Inflammatory macrophage (primary cell): Measurements from ENCODE around the gene WIZ.
"Not testable (repeated sequence)": the region's sequence is repeated elsewhere in the genome, so short reads cannot be mapped to it uniquely, and the experiment has no call there.

Source experiments
- DNase-seq, 2 donors: peaks; one replicate each; pipeline ENCODE4 v3.0.0-alpha.2; 2020 to 2022

The WIZ gene

DNA sequence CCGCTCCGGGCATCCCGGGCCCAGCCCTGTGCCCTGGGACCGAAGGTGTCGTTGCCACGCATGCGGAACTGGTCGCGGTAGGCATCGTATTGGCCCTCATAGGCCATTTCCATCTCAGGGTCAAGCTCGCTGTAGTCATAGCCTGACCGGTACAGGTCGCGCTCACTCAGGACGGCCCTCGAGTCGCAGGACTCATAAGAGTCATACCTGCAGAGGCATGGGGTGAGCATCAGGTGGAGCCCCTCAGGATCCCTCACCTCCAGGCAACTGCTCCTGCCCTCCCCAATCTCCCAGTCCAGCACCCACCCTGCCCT is 48.4 kb downstream of the WIZ start:
- DNase-seq: no peak

DNA sequence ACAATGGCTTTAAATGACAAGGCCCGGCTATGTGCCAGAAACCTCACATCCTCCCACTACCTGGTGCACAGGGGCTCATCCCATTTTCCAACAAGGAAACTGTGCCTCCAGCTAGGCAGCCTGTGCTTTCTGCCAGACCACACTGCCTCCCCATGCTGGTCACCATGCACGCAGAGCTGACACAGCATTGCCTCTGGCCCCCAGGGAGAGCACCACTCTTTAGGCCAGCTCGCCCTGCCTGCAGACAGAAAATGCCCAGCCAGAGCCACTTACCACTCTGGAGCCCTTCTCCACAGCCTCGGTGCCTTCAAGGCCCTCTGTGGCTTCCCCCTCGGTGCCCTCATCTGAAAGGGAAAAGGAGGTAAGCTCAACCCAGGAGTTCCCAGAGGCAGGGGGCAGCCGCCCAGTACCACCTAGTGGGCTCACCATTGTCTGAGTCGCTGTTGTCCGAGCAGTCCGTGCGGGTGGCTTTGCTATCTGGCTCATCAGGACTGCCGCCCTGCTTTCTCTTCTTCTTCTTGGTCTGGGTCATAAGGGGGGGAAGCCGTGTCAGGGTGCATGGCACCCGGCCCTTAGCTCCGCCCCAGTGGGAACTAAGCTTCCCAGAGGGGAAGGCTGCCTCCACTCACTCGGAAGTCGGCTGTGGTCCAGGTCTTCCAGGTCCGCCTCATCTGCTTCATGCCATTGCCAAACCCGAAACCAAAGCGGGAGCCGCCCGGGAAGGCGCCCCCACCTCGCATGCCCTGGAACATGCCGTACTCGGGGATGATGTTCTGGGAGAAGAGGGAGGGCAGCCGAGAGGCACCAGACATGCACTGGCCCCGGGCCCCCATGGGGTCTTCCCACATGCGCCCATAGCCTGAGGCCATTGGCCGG is 49.0 kb downstream of the WIZ start:
- no peak for DNase-seq

DNA sequence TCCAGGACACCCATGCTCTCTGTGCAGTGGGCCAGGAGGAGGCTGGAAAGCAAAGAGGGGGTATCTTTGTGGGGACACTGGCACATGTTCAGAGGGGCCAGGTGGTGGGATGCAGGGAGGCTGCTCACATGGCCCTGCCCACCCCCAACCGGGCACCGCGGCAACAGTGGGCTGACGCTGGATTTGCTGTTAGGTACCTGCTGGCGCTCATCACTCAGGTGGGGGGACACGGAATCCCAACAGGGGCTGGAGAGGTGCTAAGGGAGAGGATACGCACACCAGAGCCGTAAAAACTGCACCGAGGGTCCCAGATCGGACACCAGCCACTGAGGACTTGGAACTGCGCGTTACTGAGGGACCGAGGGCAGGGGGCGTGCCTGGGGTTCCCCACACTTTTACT is 50.1 kb downstream of the WIZ start:
- no peak for DNase-seq

DNA sequence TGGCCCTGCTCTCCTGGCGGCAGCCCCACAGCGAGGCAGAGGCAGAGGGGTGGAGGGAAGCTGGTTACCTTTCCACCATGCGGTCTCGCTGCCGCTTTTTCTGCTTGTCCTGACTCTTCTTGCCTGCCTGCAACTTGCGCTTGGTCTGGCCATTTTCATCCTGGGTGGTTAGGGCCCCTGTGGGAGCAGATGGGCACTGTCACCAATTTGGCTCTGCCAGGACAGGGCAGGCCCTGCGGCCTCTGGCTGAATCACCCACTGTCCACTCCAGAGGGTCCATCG is 50.6 kb downstream of the WIZ start:
- DNase-seq: no peak

DNA sequence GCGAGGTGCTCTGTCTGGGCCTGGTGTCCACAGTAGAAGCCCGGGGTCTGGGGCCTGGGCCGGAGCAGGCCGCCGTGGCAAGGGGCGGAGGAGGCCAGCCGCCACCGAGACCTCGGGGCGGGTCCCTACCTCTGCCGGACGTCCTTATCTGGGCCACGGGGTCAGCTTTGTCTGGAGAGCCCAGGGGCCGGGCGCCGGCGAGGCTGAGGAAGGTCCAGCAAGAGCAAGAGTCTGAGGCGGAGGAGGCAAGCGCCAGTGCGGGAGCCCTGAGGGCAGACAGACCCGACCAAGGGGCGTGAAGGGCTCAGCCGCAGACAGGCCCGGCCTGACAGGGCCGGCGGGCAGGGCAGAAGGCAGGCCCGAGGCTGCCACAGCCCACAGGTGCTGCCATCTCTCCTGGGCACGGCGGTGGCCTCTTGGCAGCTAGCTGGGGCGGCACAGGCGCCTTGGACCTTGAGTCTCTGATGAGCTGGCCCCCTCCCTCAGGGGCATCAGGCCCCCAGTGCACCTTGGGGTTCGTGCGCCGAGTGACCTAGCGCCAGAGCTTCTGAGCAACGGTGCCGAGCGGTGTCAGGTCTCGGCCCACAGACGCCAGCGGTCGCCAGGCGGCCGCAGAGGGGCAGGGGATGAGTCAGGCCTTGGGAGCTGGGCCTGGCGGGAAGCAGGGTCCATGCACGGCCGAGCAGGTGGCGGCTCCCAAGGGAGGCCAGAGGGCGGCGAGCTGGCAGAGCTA is 51.1 kb downstream of the WIZ start:
- DNase-seq: no peak

DNA sequence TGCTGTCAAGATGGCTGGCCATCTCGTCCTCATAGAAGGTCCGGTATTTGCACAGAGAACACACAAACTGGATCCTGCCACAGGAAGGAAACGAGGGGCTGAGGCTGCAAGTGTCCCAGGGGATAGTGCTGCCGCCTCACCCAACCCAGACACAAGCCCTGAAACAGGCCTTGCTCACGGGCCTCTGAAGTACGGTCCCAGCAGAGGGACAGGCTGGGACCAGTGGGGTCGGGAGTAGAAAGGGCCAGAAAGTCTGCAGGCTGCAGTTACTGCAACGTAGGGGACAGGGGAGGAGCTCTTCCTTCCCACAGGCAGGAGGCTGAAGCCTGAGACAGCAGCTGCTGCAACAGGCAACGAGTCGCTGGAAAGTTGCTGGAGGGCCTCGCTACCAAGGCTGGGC is 52.0 kb downstream of the WIZ start:
- no peak for DNase-seq

DNA sequence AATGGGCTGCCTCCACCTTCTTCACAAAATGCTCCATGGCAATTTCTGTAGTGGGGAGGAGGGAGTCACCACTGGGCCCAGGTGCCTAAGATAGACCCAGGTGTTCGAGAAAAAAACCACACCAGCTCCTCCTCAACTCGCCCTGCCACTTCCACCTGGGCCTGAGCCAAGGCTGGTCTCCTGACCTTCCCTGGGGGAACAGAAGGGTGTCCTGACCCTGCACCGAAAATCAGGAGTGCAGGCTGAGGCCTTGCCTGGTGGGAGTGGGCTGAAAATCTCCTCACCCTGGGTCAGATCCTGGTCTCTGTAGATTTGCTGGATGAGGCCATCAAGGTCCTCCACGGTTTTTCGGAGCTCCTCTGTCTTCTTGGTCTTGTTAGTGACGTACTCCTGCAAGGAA is 52.5 kb downstream of the WIZ start:
- no peak for DNase-seq

DNA sequence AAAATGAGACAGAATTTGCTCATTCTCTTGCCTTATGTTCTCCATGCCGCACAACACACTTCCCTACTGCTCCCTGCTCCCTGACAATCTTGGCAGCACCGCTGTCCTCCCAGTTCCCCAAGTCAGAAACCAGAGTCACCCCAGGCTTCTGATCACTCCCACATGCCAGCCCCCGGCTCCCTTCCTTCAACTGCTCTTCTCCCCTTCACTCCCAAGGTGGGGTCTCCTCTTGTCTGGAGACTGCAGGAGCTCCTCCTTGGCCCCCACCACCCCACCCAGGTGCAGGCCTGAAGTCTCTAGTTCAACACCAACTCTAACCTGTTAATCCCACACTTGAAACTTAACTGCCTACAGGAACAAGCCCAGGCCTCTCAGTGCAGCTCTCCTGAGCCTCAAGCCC is 53.3 kb downstream of the WIZ start:
- DNase-seq: no peak

DNA sequence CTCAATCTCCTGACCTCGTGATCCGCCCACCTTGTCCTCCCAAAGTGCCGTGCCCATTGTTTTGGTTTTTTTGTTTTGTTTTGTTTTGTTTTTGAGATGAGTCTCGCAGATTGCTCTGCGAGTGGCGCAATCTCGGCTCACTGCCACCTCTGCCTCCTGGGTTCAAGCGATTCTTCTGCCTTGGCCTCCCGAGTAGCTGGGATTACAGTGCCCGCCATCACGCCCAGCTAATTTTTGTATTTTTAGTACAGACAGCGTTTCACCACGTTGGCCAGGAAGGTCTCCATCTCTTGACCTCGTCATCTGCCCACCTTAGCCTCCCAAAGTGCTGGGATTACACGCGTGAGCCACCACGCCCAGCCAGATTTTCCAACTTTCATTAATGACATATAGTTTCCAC is 54.5 kb downstream of the WIZ start:
- not testable (repeated sequence) for DNase-seq

DNA sequence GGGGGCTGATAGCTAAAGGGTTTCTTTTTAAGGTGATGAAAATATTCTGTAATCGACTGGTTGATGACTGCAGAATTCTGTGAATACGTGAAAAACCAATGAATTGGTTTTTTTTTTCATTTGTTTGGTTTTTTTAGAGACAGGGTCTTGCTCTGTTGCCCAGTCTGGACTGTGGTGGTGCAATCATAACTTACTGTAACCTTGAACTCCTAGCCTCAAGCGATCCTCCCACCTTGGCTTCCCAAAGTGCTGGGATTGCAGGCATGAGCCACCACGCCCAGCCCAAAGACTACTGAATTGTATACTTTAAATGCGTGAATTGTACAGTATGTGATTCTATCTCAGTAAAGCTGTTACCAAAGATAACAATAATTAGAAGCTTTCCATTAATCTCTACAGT is 55.3 kb downstream of the WIZ start:
- no peak for DNase-seq

DNA sequence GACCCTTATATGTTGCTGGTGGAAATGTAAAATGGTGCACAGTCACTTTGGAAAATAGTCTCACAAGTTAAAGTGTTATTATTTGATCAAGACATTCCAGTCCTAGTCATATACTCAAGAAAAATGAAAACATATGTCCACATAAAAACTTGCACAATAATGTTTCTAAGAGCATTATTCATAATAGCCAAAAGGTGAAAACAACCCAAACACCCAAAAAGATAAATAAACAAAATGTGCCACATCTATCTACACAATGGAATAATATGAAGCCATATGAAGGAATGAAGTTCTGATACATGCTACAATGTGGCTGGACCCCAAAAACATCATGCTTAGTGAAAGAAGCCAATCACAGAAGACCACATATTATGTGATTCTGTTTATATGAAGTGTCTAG is 55.8 kb downstream of the WIZ start:
- no peak for DNase-seq

DNA sequence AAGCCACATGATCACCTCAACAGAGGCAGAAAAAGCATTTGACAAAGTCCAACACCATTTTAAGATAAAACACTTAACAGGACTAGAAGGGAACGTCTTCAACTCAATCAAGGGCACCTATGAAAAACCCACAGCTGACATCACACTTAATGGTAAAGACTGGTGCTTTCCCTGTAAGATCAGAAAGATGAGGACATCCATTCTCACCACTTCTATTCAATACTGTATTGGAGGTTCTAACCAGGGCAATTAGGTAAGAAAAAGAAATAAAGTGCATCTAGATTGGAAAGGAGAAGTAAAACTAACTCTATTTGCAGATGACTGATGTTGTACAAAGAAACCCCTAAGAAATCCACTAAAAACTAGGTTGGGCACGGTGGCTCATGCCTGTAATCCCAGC is 58.9 kb downstream of the WIZ start:
- no peak for DNase-seq

DNA sequence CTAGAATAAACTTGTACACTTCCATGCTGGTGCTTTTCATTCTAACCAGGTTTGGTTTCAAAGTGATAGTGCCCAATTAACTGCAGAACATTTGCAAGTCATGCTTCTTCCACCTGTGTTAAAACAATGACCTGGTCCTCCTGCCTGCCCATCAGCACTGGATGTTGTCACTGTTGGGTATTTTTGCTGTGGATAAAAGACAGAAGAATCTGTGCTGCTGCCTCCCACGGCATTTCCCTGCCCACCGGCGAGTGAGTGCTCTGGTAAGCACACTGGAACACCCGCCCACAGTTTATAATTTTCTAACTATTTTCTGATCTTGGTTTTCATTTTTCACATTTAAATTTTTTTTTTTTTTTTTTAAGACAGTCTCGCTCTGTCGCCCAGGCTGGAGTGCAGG is 67.9 kb downstream of the WIZ start:
- DNase-seq: no peak

DNA sequence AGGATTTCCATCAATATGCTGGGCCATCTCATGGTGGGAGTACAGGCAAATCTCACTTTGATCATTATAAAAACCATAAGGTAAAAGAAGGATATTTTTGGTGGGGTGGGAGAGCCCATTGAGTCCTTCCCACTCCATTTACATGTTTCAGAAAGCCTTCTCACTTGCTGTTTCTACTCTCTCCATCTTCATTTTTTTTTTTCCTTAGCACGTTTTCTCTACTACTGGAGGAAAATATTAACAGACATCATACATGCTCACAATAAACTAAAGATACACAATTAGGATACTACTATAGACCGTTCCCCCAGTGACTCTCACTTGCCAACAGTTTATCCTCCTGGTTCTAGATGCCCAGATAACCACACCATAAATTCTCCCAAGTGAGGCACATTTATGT is 68.3 kb downstream of the WIZ start:
- no peak for DNase-seq

DNA sequence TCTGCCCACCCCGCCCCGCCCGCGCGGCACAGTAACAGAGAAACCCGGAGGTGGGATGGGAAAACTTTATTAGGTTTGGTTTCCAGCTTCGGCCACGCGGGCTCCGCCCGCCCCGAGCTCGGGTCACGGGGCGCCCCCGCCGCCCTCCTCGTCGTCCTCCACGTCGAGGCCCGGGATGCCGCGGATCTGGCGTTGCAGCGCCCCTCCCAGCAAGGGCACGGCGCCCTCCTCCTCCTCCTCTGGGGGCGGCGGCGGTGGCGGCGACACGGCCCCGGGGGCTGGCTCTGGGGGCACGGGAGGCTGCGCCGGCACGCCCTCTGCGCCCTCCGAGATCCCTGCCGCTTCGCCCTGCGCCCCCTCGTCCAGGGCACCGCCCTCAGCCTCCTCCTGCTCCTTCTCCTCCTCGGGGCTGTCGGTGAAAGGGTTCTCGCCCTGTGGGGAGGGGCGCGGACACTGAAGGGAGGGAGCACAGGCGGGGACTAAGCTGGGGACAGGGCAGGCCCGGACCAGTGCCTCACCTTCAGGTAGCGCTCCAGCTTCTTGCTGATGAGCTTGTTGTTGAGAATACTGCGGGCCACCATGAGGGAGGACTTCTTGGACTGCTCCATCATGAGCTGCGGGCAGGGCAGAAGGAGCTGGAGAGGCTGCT is 69.6 kb downstream of the WIZ start:
- peak in 1 of 2 donors; percentile 22 for DNase-seq

DNA sequence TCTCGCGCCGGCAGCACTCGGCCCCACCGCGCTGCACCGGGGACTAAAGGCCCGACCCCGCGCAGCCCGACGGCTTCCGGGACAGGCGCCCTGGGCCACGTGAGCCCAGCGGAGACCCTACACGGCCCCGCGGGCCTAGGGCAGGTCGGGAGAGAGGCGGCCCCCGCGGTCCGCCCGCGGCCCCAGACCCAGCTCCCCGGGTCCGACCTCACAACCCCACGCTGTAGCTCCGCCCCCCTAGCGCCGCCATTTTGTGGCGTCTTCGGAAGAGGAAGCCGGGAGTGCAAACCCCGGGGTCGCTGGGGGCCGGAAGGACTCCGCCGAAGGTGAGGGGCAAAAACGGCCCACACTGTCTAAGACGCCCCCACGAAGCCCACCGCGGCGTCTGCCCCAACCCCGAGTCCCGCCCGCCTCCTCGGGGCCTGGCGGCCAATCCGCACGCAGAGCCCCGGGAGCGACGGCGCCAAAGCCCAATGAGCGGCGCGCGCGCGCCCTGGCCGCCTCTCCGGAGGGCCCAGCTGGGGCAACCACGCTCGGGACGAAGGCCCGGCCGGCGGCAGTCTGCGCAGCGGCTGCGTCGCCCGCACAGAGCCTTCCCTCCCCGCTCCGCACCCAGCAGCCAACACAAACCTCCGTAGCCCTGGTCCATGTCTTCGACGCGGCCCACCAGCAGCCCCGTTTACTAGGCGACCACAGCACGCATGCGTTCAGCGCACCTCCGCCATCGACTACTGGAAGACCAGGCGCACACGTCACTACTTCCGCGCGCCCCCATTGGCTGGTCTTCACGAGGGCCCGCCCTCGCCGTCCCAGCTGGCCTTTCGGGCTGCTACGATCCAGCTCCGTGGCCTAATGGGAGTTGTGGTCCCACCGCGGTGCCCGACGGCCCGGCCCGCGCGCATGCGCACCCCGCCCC is 70.4 kb downstream of the WIZ start, which contains the start of gene AKAP8:
Gene AKAP8, minus strand, starts transcription at position 705 of the 916 bp plus-strand sequence. Its CDS starts 56 bp downstream, at position 649.
- DNase-seq: peak; percentile 99

DNA sequence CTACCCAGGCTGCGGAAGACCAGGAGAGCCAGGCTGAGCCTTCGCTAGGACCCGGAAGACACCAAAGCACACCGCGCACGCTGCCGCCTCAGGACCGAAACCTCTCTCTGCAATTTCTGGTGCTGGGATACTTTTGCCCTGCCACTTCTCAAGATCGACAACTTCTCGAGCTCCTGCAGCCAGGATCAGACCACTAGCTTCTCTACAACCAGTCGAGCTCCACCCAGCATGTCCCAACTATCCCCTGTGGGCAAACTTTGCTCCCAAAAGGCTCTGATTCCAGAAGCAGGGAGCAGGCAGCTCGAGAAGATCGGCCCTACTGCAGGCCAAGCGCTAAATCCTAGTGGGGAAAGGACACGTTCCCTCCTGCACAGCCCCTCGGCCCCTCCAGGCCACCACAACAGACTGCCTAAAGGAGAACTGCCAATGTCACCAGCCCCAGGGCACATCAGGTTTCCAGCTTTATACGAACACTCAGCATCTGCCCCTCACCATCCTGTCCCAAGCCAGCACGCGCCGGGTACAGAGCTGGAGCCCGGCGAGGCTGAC is 71.1 kb downstream of the WIZ start:
- peak; percentile 42 to 63 for DNase-seq

DNA sequence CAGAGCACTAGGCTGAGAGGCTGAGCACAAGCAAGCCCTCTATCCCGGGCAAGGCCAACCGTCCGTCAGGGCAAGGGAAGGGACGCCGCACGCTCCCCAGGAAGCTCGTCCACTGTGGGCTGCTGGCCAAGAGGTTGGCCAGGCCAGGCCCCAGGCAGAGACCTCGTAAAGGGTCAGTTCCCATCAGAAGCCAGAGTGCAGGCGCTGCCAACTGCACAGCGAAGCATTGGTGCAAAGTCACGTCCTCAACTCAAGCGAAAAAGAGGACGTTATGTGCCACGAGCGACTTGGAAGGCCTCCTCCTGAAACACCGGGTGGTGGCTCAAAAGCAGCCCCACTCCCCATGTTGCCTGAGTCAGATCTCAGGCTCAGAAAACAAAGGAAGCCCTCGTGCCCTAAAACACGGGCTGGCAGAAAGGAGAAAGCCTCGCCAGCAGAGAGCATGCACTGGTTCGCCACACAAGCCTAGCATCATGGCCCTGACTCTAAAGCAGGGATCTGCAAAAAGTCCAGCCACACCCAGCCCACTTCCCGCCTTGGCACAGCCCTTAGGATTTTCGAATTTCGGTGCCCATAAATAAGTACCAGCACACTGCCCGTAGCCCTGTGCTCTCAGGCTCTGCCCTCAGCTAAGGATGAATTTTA is 74.8 kb downstream of the WIZ start:
- no peak for DNase-seq

DNA sequence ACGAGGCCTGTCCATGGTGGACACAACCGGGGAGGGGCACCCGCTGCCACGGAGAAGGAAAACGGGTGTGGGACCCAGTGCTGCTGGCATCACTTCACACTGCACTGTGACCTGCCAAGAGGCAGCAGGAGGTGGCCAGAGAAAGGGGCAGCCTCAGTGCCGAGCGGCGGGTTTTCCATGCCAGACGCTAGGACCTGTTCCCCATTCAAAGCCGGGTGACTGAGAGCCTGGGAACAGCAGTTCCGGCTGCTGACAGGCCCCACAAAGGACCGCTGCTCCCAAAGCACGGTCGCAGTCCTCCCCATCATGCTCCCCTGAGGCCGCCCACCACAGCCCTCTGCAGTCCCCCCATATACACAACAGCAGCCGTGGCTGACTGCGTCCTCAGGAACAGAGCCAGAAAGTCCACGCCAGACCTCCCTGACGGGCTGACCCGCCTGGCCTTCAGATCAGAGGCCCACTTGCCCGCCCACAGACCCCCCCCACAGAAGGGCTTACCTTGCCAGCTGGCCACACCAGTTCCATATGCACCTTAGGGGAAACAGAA is 75.6 kb downstream of the WIZ start:
- DNase-seq: no peak

DNA sequence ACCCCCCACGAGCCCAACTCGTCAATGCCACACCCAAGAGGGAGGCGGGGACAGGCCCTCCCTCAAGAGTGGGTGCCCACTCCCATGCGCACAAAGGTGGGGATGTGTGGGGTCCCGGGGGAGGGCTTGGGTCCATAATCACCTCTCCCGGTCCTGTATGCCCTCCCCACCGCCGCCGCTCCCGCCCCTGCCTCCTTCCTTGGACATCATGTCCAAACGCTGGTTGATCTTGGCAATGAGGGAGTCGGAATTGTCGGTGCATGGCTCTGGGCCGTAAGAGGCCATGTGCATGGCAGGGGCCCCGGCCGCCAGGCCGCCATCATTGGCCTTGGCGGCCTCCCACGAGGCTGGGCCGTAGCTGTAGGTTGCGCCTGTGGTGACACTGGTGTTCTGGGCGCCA is 76.1 kb downstream of the WIZ start:
- DNase-seq: no peak

DNA sequence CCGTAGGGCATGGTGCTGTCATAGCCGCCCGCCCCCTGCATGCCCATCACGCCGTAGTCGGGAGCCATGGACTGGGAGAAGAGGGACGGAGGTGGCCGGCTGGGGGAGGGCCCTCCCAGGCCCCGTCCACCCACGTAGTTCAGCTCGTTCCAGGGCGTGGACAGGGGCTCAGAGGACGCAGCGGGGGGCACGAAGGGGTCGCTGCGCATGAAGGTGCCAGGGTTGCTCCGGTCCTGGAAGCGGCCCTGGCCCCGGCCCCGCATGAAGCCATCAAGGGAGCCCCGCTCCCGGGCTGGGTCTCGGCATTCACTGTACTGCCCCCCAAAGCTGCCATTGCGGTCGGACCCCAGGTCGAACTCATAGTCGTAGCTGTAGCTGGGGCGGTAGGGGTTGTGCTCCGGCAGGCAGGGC is 76.9 kb downstream of the WIZ start:
- no peak for DNase-seq

DNA sequence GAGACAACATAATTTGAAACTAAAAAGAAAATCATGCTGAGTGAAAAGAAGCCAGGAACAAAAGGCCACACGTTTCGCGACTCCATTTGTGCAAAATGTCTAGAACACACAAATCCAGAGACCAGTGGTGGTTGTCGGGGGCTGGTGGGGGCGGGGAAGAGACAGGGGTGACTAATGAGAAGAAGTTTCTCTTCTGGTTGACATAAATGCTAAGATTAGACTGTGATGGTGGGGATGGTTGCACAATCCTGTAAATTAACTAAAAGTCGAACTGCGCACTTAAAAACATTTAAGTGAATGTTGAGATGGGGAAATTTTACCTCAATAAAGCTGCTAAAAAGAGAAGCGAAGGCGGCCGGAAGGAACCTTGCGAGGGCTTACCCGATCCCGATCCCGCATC is 77.3 kb downstream of the WIZ start:
- DNase-seq: no peak
